RCC 7860 (cell line): Measurements from ENCODE around the gene U2AF1L4.
"Not testable (repeated sequence)": the region's sequence is repeated elsewhere in the genome, so short reads cannot be mapped to it uniquely, and the experiment has no call there.

ENCODE experiments used
- DNase-seq: peaks from one replicate; pipeline ENCODE4 v3.0.0-alpha.2; 2015; ENCODE audit warnings: low spot score
- FAIRE-seq: peaks from 2 replicates; lab custom pipeline; 2012; peaks lifted over from hg19 to GRCh38; lab: Jason Lieb, UNC

Gene U2AF1L4

DNA sequence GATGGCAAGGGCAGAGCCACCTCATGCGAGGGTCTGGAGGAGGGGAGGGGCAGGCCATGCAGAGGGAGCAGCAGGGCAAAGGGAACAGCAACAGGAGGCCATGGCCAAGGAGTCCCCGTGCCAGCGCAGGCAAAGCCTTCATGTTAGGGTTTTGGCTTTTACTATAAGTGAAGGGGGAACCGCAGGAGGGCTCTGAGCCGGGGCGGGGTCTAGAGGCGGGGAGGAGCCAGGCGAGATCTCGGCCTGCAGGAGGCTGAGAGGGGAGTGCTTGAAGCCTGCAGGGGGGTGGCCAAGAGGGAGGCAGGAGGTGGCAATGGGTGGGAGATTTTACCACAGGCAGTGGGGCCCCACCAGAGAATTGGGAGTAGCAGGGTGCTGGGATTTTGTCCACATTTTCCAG, 36.4 kb upstream of the U2AF1L4 start:
- FAIRE-seq (no peak), DNase-seq (no peak)

DNA sequence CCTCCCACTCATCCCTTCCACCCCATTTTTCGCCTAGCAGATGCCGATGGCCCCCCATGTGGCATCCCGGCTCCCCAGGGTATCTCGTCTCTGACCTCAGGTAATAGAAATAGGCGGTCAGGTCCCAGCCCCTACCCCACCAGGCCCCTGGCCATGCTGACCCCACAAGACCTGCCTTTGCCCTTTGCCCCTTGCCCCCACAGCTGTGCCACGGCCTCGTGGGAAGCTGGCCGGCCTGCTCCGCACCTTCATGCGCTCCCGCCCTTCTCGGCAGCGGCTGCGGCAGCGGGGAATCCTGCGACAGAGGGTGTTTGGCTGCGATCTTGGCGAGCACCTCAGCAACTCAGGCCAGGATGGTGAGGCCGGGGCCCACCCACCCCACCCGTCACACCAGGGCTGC, 35.5 kb upstream of the U2AF1L4 start:
- DNase-seq (no peak), FAIRE-seq (no peak)

GRCh38 chr19:35780058-35780457, 34.8 kb upstream of the U2AF1L4 start:
- FAIRE-seq (no peak), DNase-seq (no peak)

- FAIRE-seq (no peak), DNase-seq (no peak)
Measured at GRCh38 chr19:35779033-35779432, 33.8 kb upstream of the U2AF1L4 start.

DNA sequence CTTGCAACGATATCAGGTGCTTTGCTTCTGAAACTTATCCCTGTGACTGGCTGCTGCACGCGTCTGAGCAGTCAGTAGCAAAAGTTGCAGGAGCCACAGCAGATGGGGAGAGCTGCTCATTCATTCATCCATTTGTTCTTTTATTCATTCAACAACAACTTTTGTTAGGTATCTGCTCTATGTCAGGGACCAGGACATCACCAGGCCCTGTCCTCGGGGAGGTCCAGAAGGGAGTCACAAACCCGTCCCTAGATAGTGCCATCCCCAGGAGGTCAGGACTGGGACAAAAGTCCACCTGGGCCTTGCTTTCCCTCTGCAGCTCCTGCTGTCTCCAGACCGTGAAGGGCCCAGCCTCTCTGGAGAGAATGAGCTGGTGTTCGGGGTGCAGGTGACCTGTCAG, 32.7 kb upstream of the U2AF1L4 start:
- DNase-seq (no peak), FAIRE-seq (no peak)

- FAIRE-seq (no peak), DNase-seq (no peak)
Measured at GRCh38 chr19:35777086-35777841, 32.0 kb upstream of the U2AF1L4 start.

- no peak for FAIRE-seq
- DNase-seq = no peak
Measured at GRCh38 chr19:35776102-35776788, 31.0 kb upstream of the U2AF1L4 start.

GRCh38 chr19:35775298-35776101, 30.3 kb upstream of the U2AF1L4 start, which contains the start of gene ARHGAP33:
TSS of gene ARHGAP33 (plus strand) at chr19:35775564. CDS start at chr19:35775659, 95 bp downstream.
- DNase-seq (peak; percentile 85), FAIRE-seq (peak; percentile 67)

GRCh38 chr19:35775046-35775297, 29.8 kb upstream of the U2AF1L4 start:
- DNase-seq (no peak), FAIRE-seq (no peak)

- no peak for DNase-seq
- no peak for FAIRE-seq
Measured at GRCh38 chr19:35774274-35775045, 29.2 kb upstream of the U2AF1L4 start.

DNA sequence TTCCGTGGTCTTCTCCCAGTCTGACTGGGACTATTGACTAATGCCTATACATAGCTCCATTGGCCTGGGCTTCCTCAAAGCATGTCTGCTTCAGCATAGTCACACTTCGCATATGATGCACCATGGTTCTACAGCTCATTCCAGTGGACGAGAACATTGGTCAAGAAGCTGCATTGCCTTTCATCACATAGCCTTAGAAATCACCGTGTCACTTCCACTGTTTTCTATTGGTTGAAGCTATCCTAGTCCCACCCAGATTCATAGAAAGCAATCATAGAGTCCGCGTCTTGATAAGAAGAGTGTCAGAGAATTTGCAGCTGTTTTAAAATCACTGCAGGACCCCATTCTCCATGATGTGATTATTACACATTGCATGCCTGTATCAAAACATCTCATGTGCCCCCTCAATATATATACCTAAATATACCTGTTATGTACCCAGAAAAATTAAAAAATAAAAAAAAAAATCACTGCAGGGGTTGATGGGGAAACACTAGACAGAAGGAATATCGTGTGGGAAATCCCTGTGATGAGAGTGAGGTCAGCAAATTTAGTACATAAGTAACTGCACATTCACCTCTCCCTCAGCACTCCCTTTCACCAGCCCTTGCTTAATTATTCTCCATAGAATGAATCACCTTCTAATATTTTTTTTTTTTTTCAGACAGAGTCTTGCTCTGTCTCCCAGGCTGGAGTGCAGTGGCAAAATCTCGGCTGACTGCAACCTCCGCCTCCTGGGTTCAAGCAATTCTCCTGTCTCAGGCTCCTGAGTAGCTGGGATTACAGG, 28.0 kb upstream of the U2AF1L4 start:
- DNase-seq (peak; percentile 75), FAIRE-seq (peak; percentile 87)

GRCh38 chr19:35772362-35772761, 27.1 kb upstream of the U2AF1L4 start:
- FAIRE-seq, DNase-seq: not testable (repeated sequence)

DNA sequence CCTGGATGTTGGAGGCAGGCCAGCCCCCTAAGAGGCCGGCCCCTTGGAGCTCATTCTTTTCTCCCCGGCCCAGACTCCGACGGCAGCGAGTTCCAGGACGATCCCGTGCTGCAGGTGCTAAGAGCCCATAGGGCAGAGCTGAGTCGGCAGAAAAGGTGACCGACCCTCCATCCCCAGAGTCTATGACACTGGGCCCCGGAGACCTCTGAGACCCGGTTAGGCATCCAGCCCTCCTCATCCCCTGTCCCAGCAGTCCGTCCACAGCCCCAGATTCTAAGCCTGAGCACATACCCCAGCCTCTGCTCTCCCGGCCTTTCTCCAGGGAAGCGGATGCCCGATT, 22.8 kb upstream of the U2AF1L4 start:
- FAIRE-seq = no peak
- DNase-seq = no peak

- no peak for FAIRE-seq
Measured at GRCh38 chr19:35767288-35768081, 22.3 kb upstream of the U2AF1L4 start.

GRCh38 chr19:35766571-35767104, 21.4 kb upstream of the U2AF1L4 start:
- FAIRE-seq = no peak

More at GRCh38 chr19:35767288-35768081, 22.3 kb upstream of the U2AF1L4 start:
- DNase-seq = no peak

DNA sequence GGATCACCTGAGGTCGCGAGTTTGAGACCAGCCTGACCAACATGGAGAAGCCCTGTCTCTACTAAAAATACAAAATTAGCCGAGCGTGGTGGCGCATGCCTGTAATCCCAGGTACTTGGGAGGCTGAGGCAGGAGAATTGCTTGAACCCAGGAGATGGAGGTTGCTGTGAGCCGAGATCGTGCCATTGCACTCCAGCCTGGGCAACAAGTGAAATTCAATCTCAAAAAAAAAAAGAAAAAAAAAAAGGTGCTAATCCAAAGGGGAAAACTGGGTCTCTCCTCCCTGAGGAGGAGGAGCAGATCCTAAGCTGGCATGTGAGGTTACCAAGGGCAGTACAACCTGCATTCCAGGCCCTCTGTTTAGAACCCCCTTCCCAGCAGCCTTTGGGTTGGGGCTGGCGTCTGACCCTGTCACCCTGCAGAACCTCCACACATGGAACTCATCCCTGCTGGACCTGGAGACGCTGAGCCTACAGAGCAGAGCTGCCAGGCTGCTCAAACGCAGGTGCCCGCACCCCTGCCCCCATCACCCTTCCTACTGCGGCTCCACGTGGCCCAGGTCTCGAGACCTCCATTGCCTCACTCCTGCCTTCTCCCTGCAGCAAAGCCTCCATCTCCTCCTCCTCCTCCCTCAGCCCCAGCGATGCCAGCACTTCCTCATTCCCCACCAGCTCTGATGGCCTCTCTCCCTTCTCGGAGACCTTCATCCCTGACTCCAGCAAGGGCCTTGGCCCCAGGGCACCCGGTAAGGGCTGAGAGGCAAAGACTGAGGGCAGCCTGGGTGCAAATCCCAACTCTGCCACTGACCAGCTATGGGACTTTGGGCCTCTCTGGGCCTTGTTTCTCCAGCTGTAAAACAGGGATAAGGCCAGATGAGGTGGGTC, 19.5 kb upstream of the U2AF1L4 start:
- FAIRE-seq = no peak

More at GRCh38 chr19:35766571-35767104, 21.4 kb upstream of the U2AF1L4 start:
- DNase-seq = no peak

DNA sequence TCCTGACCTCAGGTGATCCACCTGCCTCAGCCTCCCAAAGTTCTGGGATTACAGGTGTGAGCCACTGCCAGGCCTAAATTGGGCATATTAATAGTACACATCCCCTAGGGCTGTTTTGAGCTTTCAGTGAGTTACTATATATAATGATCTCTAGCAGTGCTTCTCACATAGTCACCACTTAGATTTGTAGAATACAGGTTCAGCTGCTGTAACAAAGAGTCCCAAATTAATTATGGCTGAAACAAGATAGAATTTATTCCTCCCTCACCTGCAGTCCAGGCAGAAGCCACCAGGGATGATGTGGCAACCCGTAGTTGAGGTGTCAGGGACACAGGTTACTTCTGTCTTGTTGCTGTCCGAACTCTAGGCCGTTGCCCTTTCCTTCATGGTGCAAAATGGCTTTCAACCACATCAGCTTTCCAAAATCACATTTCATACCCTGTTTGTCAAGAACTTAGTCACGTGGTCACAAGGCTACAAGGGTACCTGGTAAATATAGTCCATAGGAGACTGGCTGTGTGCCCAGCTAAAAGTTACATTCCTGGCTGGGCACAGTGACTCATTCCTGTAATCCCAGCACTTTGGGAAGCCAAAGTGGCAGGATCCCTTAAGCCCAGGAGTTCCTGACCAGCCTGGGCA, 15.6 kb upstream of the U2AF1L4 start:
- FAIRE-seq (no peak), DNase-seq (peak; percentile 21)

More for the DNA sequence above, 19.5 kb upstream of the U2AF1L4 start:
- DNase-seq = no peak

DNA sequence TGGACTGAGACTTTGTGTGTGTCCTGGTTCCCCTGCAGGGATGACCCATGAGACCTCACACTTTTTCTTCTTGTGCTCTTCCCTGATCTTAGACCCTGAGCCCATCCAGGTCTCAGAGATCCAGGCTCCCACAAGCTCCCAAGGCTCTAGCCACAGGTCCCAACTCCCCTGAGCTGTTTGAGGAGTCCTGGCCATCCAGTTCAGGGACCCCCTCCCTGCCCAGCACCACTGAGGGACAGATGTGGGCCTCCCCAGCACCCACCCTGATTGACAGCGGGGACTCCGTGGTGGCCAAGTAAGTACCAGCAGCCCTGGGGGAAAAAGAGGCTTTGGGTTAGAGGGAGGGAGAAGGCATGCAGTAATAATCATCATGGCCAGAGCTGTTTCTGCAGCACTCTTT, 14.5 kb upstream of the U2AF1L4 start:
- no peak for DNase-seq
- no peak for FAIRE-seq
